HG03439 (cell line): ENCODE measurements around the gene OSBPL10.

ENCODE experiments used
- ATAC-seq: cut with Tn5 transposase; IDR thresholded peaks from one replicate; pipeline ENCODE4 v1.9.1; 2021; ENCODE audit warnings: mild to moderate bottlenecking, moderate library complexity; ENCODE audit not compliant: unreplicated experiment

The OSBPL10 gene

DNA sequence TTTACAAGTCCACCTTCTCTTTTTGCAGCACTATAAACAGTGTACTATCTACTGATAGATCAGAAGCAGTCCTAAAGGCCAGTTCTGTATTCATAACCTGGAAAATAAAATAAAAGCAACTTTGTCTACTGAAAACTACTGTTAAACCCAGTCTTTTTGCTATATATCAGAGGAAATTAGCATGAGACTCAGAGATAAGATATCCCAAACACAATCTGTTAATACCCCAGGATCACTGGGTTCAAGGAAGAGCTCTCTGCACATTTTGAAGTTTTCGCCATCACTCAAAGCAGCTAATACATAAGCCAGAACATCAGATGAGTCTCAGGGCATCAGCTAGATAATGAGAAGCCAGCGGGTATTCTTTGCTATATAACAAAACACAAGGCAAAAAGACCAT, 21.8 kb downstream of the OSBPL10 start:
- ATAC-seq, result no peak

- ATAC-seq, result no peak
Observed at GRCh38 chr3:31958701-31959152, 22.3 kb downstream of the OSBPL10 start.

- ATAC-seq, result no peak
Observed at GRCh38 chr3:31957106-31957505, 24.0 kb downstream of the OSBPL10 start.

- ATAC-seq, result no peak
Observed at GRCh38 chr3:31955581-31955980, 25.5 kb downstream of the OSBPL10 start.

GRCh38 chr3:31953636-31954035, 27.4 kb downstream of the OSBPL10 start:
- ATAC-seq, result no peak

DNA sequence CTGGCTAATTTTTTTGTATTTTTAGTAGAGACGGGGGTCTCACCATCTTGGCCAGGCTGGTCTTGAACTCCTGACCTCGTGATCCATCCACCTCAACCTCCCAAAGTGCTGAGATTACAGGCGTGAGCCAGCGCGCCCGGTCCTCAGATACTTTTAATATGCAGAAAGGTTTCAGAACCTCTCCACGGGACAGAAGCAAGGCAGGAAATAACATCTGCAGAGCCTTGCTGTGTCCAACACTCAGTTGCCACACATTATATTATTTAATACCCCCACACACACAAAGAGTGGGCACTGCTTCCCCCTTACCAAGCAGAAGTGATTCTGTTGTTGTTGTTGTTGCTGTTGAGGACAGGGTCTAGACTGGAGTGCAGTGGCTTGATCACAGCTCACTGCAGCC, 28.0 kb downstream of the OSBPL10 start:
- ATAC-seq, result no peak

GRCh38 chr3:31952205-31952604, 28.9 kb downstream of the OSBPL10 start:
- peak; percentile 66 for ATAC-seq

DNA sequence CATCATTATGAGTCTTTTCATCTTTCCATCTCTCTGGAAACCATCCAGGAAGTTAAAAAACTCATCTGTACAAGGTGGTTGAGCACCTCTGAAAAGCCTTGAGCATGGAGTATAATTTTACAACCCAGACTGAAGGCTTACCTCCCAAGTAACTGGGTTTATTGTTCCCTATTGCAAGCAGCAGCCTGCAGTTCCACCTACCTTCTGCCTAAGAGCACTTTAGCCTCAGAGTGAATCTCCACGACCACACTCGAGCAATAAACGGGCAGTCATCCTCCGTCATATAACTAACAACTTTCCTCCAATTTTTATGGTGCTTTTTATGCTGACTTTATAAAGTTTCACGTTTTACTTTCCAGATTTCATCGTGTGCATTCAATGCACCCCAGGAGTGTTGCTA, 32.8 kb downstream of the OSBPL10 start:
- no peak for ATAC-seq

DNA sequence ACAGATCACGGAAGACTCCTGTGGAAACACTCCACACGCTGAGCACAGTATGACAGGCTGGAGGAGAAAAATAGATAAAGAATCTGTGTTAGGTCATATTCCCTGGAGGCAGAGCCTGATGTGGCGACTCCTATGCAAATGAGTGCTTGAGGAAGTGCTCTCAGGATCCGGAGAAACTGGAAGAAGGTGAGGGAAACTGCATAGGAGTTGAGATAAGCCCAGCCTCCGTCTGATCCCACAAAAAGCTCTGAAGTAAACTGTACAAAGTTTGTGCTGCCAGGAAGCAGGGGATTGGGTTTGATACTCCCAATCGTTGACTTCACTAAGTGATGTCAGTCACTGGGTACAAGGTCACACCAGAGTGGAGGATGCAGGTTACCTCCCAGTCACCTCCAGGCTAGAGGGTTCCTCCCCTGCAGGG, 33.4 kb downstream of the OSBPL10 start:
- no peak for ATAC-seq

GRCh38 chr3:31947162-31947561, 33.9 kb downstream of the OSBPL10 start:
- no peak for ATAC-seq

GRCh38 chr3:31946484-31947081, 34.5 kb downstream of the OSBPL10 start:
- no peak for ATAC-seq

DNA sequence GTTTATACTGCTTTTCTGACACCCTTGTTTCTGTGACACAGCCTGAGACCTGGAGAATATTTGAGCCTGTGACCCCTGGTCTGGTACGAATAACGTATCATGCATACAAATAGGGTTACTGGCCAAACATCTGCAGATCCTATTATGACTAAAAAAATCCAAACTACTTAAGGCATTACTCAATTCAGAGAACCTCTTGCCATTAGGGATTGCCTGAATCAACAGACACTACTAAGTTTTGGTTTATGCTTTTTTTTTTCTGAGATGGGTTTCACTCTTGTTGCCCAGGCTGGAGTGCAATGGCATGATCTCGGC, 35.4 kb downstream of the OSBPL10 start:
- peak; percentile 37 for ATAC-seq

- ATAC-seq, result no peak
Observed at GRCh38 chr3:31943041-31943440, 38.0 kb downstream of the OSBPL10 start.

DNA sequence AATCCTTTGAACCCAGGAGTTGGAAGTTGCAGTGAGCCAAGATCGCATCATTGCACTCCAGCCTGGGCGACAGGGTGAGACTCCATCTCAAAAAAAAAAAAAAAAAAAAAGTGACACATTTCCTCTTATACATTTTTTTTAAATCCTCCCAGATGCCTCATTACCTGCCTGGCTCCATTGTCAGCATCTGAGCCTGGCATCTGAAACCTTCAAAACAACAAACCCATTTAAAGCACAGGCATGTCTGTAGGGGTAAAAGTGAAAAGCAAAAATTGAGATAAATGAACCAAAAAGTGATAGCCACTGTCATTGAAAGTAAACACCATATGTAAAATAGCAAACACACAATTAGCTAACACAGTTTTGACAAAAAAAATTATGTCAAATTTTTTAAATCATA, 38.6 kb downstream of the OSBPL10 start:
- ATAC-seq, result no peak

DNA sequence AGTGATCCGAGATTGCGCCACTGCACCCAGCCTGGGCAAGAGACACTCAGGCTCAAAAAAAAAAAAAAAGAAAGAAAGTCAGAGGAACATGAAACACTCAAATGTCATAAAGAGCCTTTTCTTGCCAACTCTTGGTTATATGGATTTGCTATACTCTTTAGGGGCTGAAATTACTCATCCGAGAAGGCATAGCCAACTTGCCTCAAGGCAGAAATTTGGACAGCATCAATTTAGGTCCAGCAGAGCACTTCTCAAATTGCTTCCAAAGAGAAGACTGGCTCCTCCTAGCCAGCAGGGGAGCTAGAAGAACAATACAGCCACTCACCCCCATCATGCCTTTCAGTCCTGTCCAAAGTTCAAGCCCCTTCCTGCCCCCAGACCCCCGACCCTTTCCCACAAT, 43.8 kb downstream of the OSBPL10 start:
- ATAC-seq, result no peak

- no peak for ATAC-seq
Observed at GRCh38 chr3:31936420-31937060, 44.5 kb downstream of the OSBPL10 start.

- no peak for ATAC-seq
Observed at GRCh38 chr3:31934866-31935265, 46.2 kb downstream of the OSBPL10 start.

- no peak for ATAC-seq
Observed at GRCh38 chr3:31934018-31934417, 47.0 kb downstream of the OSBPL10 start.

DNA sequence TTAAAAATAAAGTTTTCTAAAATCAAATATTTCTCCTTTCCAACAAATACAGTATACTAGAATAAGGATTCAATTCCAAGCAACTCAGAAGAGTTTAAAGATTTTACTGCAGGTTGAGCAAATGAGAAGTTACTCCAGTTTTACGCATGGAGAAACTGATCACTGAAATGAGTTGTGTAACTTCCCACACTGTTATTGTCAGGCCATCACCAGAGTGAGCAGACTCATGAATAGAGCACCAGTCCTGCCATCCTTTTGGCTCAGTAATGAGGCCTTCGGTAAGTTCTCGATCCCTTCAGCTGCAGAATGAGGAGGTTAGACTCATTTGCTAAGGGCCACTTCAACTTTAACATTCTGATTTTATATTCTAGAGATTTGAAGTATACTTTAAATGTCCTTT, 48.1 kb downstream of the OSBPL10 start:
- no peak for ATAC-seq

GRCh38 chr3:31929826-31930502, 51.1 kb downstream of the OSBPL10 start:
- ATAC-seq, result no peak

DNA sequence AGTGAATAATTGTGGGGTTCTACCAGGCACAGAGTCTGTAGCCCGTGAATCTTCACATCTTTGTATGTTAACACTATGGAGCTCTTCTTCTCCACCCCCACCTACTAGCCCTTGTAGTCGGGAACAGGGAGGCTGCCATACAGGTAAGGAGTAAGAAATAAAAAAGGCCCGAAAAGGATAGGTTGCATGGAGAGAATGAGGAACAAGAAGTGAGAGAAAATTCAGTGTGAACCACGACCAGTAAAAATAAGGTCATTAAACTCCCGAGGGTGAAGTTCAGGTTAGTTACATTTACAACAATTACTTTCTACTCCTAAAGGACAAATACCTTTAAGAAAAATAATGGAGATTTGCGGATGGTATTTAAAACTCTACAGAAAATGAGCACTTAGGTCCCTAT, 53.3 kb downstream of the OSBPL10 start:
- ATAC-seq, result no peak

GRCh38 chr3:31926543-31926942, 54.5 kb downstream of the OSBPL10 start:
- ATAC-seq, result no peak

DNA sequence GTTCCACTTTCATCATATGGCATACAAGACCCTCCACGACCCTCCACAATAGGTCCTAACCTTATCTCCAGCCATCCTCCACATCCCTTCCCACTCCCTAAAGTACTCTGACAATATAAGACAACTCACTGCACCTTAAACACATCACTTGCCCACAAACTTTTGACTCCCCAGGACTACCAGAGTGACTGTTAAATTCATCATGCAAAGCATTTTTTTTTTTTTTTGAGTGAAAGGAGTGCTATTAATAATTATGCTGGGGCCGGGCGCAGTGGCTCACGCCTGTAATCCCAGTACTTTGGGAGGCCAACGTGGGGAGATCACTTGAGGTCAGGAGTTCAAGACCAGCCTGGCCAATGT, 55.8 kb downstream of the OSBPL10 start:
- ATAC-seq, result peak; percentile 51
